ENCODE measurements around the gene ZP3. TPM values are rescaled to one million over a fixed set of nuclear protein-coding genes. Genes with fewer than 3 reads are reported as not detected.
A peak's percentile ranks its signal among the peaks of the same experiment; 100 is the strongest.
"Not testable (repeated sequence)": the region's sequence is repeated elsewhere in the genome, so short reads cannot be mapped to it uniquely, and the experiment has no call there.

ZP3 gene
- total RNA-seq, 1 donor from 2014 or later, result not detected

GRCh38 chr7:76393116-76394031 is 31.4 kb upstream of the ZP3 start:
- DNase-seq (ENCODE audit: low spot score, unreplicated experiment), result peak; percentile 76
- TF ChIP-seq, protein P1, sequence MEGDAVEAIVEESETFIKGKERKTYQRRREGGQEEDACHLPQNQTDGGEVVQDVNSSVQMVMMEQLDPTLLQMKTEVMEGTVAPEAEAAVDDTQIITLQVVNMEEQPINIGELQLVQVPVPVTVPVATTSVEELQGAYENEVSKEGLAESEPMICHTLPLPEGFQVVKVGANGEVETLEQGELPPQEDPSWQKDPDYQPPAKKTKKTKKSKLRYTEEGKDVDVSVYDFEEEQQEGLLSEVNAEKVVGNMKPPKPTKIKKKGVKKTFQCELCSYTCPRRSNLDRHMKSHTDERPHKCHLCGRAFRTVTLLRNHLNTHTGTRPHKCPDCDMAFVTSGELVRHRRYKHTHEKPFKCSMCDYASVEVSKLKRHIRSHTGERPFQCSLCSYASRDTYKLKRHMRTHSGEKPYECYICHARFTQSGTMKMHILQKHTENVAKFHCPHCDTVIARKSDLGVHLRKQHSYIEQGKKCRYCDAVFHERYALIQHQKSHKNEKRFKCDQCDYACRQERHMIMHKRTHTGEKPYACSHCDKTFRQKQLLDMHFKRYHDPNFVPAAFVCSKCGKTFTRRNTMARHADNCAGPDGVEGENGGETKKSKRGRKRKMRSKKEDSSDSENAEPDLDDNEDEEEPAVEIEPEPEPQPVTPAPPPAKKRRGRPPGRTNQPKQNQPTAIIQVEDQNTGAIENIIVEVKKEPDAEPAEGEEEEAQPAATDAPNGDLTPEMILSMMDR (IDR thresholded peaks at IDR 0.05; ENCODE audit: unreplicated experiment), result no peak
- peaks cover 12% of the 10 kb centered on the region for H3K27me3 Mint-ChIP-seq
- H3K27ac Mint-ChIP-seq, result peak overlapping the region; percentile 89
- peak overlapping the region; percentile 73 for H3K4me3 Mint-ChIP-seq (ENCODE audit: low read depth)
- no peaks in the 10 kb centered on the region for H3K36me3 Mint-ChIP-seq (ENCODE audit: insufficient read depth)
- H3K9me3 Mint-ChIP-seq (ENCODE audit: low read depth), result no peaks in the 10 kb centered on the region
- peaks cover 2% of the 10 kb centered on the region for H3K4me1 Mint-ChIP-seq (ENCODE audit: low read depth)

- DNase-seq (ENCODE audit: low spot score, unreplicated experiment), result no peak
- no peaks in the 10 kb centered on the region for H3K36me3 Mint-ChIP-seq (ENCODE audit: insufficient read depth)
- TF ChIP-seq, protein P1 (IDR thresholded peaks at IDR 0.05; ENCODE audit: unreplicated experiment), result no peak
- peak overlapping the region; percentile 48 for H3K4me3 Mint-ChIP-seq (ENCODE audit: low read depth)
- H3K4me1 Mint-ChIP-seq (ENCODE audit: low read depth), result peaks cover 2% of the 10 kb centered on the region
- H3K27ac Mint-ChIP-seq, result no peak overlapping the region
- peaks cover 12% of the 10 kb centered on the region for H3K27me3 Mint-ChIP-seq
- no peaks in the 10 kb centered on the region for H3K9me3 Mint-ChIP-seq (ENCODE audit: low read depth)
Measured at GRCh38 chr7:76394957-76395356, 29.8 kb upstream of the ZP3 start.

DNA sequence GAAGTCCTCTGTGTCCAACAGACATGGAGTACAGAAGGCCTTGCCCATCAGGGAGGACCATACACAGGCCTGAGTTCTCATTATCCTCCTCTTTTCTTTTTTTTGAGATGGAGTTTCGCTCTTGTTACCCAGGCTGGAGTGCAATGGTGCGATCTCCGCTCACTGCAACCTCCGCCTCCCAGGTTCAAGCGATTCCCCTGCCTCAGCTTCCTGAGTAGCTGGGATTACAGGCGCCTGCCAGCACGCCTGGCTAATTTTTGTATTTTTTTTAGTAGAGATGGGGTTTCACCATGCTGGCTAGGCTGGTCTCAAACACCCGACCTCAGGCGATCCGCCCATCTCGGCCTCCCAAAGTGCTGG is 29.2 kb upstream of the ZP3 start:
- not testable (repeated sequence) for H3K4me1 Mint-ChIP-seq (ENCODE audit: low read depth); H3K4me3 Mint-ChIP-seq (ENCODE audit: low read depth); H3K36me3 Mint-ChIP-seq (ENCODE audit: insufficient read depth); H3K27ac Mint-ChIP-seq; DNase-seq (ENCODE audit: low spot score, unreplicated experiment); H3K9me3 Mint-ChIP-seq (ENCODE audit: low read depth)
- peaks cover 12% of the 10 kb centered on the region for H3K27me3 Mint-ChIP-seq

- DNase-seq (ENCODE audit: low spot score, unreplicated experiment), result no peak
- no peak overlapping the region for H3K27ac Mint-ChIP-seq
- H3K4me1 Mint-ChIP-seq (ENCODE audit: low read depth), result peaks cover 2% of the 10 kb centered on the region
- TF ChIP-seq, protein P1 (IDR thresholded peaks at IDR 0.05; ENCODE audit: unreplicated experiment), result no peak
- no peak overlapping the region for H3K4me3 Mint-ChIP-seq (ENCODE audit: low read depth)
- H3K36me3 Mint-ChIP-seq (ENCODE audit: insufficient read depth), result no peaks in the 10 kb centered on the region
- H3K27me3 Mint-ChIP-seq, result peaks cover 12% of the 10 kb centered on the region
- H3K9me3 Mint-ChIP-seq (ENCODE audit: low read depth), result no peaks in the 10 kb centered on the region
Measured at GRCh38 chr7:76395965-76396726, 28.6 kb upstream of the ZP3 start.

- Mint-ChIP-seq H3K9me3 (ENCODE audit: low read depth) (no peaks in the 10 kb centered on the region), H3K4me1 (ENCODE audit: low read depth) (peaks cover 2% of the 10 kb centered on the region), H3K36me3 (ENCODE audit: insufficient read depth) (no peaks in the 10 kb centered on the region), H3K4me3 (ENCODE audit: low read depth) (no peak overlapping the region), H3K27me3 (peaks cover 12% of the 10 kb centered on the region), H3K27ac (no peak overlapping the region)
- DNase-seq (ENCODE audit: low spot score, unreplicated experiment), result no peak
- TF ChIP-seq, protein P1 (IDR thresholded peaks at IDR 0.05; ENCODE audit: unreplicated experiment), result no peak
Measured at GRCh38 chr7:76396864-76397263, 27.9 kb upstream of the ZP3 start.

All from progenitor cell of endocrine pancreas (in vitro differentiated cells).